GM21390 (cell line): Measurements from ENCODE around the gene PLA2G2C.
"Not testable (repeated sequence)": the region's sequence is repeated elsewhere in the genome, so short reads cannot be mapped to it uniquely, and the experiment has no call there.

Experiments used
- ATAC-seq: cut with Tn5 transposase; IDR thresholded peaks from one replicate; pipeline ENCODE4 v1.9.1; 2021; ENCODE audit not compliant: unreplicated experiment

PLA2G2C gene

GRCh38 chr1:20185834-20186782 lies at the start of gene PLA2G2C, which contains the start of gene UBXN10:
Gene PLA2G2C (minus strand): TSS chr1:20186518. CDS start chr1:20177363, 9,155 bp downstream.
Gene UBXN10 (plus strand): TSS chr1:20186096. CDS start chr1:20190562, 4,466 bp downstream.
- ATAC-seq, result no peak

- no peak for ATAC-seq
These were observed 48.6 kb upstream of the PLA2G2C start for GRCh38 chr1:20234788-20235535.

- ATAC-seq, result no peak
These were observed 47.5 kb upstream of the PLA2G2C start for GRCh38 chr1:20233866-20234265.

GRCh38 chr1:20233394-20233793 lies 47.1 kb upstream of the PLA2G2C start:
- ATAC-seq, result no peak

- ATAC-seq, result not testable (repeated sequence)
These were observed 46.2 kb upstream of the PLA2G2C start for GRCh38 chr1:20232564-20232963.

GRCh38 chr1:20229171-20229570 lies 42.9 kb upstream of the PLA2G2C start:
- ATAC-seq, result no peak

- no peak for ATAC-seq
These were observed 42.1 kb upstream of the PLA2G2C start for GRCh38 chr1:20228314-20228825.

- ATAC-seq, result no peak
These were observed 41.4 kb upstream of the PLA2G2C start for GRCh38 chr1:20227704-20228103.

- no peak for ATAC-seq
These were observed 38.2 kb upstream of the PLA2G2C start for GRCh38 chr1:20224546-20224945.

- no peak for ATAC-seq
These were observed 37.5 kb upstream of the PLA2G2C start for GRCh38 chr1:20223551-20224419.

- no peak for ATAC-seq
These were observed 36.8 kb upstream of the PLA2G2C start for GRCh38 chr1:20223106-20223505.

- no peak for ATAC-seq
These were observed 33.7 kb upstream of the PLA2G2C start for GRCh38 chr1:20220036-20220435.

- ATAC-seq, result not testable (repeated sequence)
These were observed 32.7 kb upstream of the PLA2G2C start for GRCh38 chr1:20219053-20219452.

- ATAC-seq, result no peak
These were observed 30.3 kb upstream of the PLA2G2C start for GRCh38 chr1:20216574-20216973.

- ATAC-seq, result no peak
These were observed 29.4 kb upstream of the PLA2G2C start for GRCh38 chr1:20215716-20216115.

- no peak for ATAC-seq
These were observed 26.5 kb upstream of the PLA2G2C start for GRCh38 chr1:20212685-20213331.

GRCh38 chr1:20212085-20212684 lies 25.9 kb upstream of the PLA2G2C start:
- no peak for ATAC-seq

- no peak for ATAC-seq
These were observed 25.2 kb upstream of the PLA2G2C start for GRCh38 chr1:20211511-20211931.

- ATAC-seq, result no peak
These were observed 24.6 kb upstream of the PLA2G2C start for GRCh38 chr1:20210736-20211460.
